Measurements from ENCODE around the gene STN1.

STN1 gene

DNA sequence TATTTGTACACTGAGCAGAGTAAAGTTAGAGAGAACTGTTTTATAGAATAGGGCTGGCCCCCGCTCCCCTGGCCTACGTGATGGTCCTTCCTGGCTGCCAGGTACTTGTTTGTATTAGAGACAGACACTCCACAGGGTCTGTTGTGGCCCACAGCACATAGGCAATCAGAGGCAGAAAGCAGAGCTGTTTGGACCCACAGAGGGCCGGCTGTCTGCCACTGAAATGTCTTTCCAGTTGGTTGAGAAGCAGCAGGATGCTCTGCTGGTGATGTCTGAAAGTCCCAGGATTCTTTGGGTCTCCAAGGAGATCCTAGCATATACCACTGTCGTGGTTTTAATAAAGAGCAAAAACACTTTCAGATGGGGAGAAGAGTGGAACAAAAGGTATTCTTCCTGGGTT lies 5.2 kb downstream of the STN1 start:
- Histone ChIP-seq H3K4me3 (no peak overlapping the region), H3K27ac (peak overlapping the region in 1 of 2 donors; percentile 19)
- TF ChIP-seq, protein P1, sequence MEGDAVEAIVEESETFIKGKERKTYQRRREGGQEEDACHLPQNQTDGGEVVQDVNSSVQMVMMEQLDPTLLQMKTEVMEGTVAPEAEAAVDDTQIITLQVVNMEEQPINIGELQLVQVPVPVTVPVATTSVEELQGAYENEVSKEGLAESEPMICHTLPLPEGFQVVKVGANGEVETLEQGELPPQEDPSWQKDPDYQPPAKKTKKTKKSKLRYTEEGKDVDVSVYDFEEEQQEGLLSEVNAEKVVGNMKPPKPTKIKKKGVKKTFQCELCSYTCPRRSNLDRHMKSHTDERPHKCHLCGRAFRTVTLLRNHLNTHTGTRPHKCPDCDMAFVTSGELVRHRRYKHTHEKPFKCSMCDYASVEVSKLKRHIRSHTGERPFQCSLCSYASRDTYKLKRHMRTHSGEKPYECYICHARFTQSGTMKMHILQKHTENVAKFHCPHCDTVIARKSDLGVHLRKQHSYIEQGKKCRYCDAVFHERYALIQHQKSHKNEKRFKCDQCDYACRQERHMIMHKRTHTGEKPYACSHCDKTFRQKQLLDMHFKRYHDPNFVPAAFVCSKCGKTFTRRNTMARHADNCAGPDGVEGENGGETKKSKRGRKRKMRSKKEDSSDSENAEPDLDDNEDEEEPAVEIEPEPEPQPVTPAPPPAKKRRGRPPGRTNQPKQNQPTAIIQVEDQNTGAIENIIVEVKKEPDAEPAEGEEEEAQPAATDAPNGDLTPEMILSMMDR (IDR thresholded peaks at IDR 0.05), result no peak
- DNase-seq (ENCODE audit: low spot score), result no peak

DNA sequence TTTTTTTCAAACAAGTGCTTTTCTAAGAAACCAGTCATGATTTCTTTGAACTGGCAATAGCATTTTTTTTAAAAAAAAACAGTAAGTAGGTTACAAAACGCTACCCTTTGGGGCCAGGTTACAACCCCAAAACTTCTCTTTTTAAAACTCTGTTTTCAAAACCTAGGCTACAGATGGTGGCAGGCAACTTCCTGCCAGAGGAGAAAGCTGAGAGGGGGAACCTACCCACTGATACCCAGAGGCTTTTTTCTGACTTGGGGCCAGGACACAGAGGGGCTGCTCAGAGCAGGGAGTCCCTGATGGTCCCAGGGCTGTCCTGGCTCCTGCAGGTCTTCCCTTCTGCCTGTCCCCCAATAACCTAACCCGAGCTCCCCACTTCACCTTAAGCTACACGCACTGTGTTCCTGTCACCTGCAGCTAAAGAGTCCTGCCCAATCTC lies 6.9 kb downstream of the STN1 start:
- peak overlapping the region in 1 of 2 donors; percentile 48 for H3K27ac ChIP-seq
- DNase-seq (ENCODE audit: low spot score), result no peak
- TF ChIP-seq, protein P1 (IDR thresholded peaks at IDR 0.05), result no peak
- no peak overlapping the region for H3K4me3 ChIP-seq

DNA sequence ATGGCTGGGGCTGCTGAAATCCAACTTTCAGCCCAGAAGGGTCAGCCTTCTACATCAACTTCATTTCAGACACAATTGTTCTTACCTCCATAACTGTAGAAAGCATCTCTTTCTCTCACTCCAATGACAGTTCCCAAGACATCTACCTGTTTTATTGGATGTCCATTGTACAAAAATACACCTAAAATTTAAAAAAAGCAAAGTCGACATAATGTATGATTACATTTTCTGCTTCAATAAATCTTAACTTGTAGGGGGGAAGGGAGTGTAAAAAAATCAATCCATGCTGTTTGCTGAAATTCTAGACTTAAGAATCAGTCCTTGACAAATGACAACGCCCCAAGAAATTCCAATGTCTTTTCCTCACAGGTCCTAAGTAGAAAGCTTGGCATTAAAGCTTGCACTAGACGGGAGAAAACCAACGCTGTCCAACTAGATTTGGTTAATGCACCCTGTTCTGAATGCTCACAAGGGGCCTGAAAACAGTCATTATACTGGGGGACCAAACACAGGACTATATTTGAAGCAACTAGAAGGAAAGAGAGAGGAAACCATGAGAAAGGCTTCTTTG lies 7.5 kb downstream of the STN1 start:
- TF ChIP-seq, protein P1 (IDR thresholded peaks at IDR 0.05), result no peak
- no peak for DNase-seq (ENCODE audit: low spot score)
- no peak overlapping the region for H3K4me3 ChIP-seq
- H3K27ac ChIP-seq, result peak overlapping the region in 1 of 2 donors; percentile 60

DNA sequence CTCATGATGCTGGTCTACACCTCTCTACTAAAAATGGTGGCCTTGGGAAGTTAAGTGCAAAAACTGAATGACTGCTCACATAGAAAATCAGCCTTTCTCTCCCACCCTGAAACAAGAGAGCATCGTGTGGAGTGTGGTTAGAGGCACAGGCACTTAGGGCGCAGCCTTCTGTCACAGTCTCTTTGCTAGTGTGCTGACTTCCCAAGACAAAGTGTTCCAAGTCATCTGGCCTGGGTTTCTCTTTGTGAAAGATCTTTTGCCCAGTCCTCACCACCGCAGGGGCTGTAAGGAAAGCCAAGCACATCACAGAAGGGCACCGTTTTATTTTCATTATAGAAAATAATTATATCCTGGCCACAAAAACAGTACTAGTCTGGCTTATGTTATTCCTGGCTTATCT lies 12.5 kb downstream of the STN1 start:
- Histone ChIP-seq H3K4me3 (peak overlapping the region; percentile 14), H3K27ac (peak overlapping the region; percentile 46 to 78)
- no peak for DNase-seq (ENCODE audit: low spot score)
- TF ChIP-seq, protein P1 (IDR thresholded peaks at IDR 0.05), result no peak

DNA sequence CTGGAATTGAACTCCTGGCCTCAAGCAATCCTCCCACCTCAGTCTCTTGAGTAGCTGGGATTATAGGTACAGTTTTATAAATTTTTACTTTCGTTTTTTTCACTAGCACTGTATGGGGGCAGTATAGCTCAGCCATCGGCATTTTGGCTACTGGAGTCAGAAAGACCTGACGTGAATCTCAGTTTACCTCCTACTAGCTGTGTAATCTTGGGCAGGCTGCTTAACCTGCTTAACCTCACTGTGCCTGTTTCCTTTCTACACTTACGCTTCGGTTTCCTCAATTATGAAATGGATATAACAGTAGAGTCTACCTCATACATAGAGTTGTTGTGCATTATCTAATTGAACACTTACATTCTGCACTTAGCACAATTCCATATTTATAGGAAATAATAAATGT lies 16.7 kb downstream of the STN1 start:
- DNase-seq (ENCODE audit: low spot score), result no peak
- TF ChIP-seq, protein P1 (IDR thresholded peaks at IDR 0.05), result no peak
- H3K27ac ChIP-seq, result no peak overlapping the region
- no peak overlapping the region for H3K4me3 ChIP-seq

DNA sequence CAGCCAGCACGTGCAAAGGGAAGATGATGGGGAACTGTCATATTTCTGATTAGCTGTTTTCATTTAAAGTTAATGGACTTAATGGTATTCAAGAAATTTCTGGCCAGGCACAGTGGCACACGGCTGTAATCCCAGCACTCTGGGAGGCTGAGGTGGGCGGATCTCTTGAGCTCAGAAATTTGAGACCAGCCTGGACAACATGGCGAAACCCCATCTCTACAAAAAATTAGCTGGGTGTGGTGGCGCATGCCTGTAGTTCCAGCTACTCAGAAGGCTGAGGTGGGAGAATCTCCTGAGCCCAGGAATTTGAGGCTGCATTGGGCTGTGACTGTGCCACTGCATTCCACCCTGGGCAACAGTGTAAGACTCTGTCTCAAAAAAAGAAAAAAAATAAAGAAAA lies 18.7 kb downstream of the STN1 start:
- H3K4me3 ChIP-seq, result no peak overlapping the region

More for the DNA sequence above, 18.7 kb downstream of the STN1 start:
- no peak overlapping the region for H3K27ac ChIP-seq
- no peak for DNase-seq (ENCODE audit: low spot score)
- TF ChIP-seq, protein P1 (IDR thresholded peaks at IDR 0.05), result no peak
